SK-MEL-5 (cell line): ENCODE data around the gene ACSL6. TPM values are rescaled to one million over a fixed set of nuclear protein-coding genes. Genes with fewer than 3 reads are reported as not detected.

ENCODE experiments used
- DNase-seq: peaks from one replicate; pipeline ENCODE4 v3.0.0-alpha.2; 2016; ENCODE audit warnings: low read depth, low spot score
- in situ Hi-C: cut with HindIII; loops from 2 replicates; pipeline ENCODE4 v1.10.0; 2016; ENCODE audit warnings: low sequenced_read_pairs, high pct_unique_total_duplicates, low pct_unique_long_range_greater_than_20kb
- total RNA-seq: library from RNA; depleted of rRNA; stranded (reverse); fragments of >200 nt; shearing (Covaris generic); gene quantifications from 2 replicates; pipeline ENCODE4 v1.2.3, GENCODE V29; 2014

The ACSL6 gene
- total RNA-seq, 1 experiment from 2014 or later = 0.45 TPM

DNA sequence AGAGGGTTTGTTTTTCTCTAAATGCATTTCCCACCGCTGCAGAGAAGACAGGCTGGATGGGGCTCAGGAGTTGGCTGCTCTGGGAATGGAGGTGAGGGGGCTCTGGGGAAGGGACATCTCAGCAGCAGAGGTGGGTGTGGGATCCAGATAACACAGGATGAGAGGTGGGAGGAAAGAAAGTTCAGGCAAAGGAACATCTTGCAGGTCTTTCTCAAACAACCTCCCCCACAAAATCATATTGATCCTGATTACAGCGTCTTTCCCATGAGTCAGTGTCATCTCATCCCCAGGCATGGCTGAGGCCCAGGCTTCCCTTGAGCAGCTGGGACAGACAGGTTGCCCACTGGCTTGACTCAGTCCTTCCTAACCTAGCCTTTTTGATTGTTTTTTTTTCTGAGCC, 11.3 kb upstream of the ACSL6 start:
- in situ Hi-C loops = no loop called here
- no peak for DNase-seq

DNA sequence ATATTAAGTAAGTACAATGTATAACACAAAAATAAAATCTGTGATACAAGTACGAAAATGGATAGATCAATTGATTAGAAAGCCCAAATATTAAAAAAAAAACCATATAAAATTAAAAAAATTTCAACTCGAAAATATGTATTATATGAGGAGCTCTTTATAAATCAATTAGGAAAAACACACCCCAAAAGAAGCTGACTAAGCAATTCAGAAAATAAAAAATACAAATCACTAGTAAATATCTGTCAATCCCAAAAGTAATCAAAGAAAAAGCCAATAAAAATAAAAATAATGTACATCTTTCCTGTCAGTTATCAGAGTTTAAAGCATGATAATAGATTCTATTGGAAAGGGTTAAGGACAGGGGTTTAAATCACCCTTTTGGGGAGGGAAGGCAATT, 10.2 kb upstream of the ACSL6 start:
- DNase-seq = no peak
- in situ Hi-C loops = no loop called here

DNA sequence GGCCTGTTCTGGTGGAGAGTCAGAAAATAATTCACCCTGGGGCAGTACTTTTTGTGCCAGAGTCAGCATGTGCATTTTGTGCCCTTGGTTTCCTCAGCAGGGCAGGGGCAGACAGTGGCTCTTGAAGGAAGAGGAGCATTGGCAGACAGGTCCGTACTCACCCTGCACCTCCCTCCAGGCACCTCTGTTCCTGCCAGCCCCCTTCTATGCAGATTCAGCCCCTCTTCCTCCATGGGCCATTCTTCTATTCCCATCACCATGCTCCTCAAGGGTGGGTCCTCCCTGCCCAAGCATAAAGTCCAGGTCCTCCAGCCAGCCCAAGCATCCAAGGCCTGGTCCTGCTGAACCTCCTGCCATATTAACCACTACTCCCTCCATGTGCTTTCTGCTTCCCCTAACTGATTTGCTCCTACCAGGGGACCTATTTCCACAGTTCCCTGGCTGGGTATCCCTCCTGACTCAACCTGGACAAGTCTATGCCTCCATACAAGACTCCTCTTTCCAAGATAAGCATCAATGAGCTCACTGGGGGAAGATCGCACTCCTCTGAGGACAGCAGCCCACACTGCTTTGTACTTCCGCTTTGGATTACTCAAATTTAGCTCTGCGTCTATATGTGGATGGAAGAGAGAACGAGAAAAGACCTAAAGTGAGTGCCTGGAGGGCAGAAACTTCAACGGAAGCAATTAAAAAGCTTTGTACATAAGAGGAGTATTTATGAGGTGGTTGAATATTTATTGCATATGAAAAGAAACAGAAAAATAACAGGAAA, 9.3 kb upstream of the ACSL6 start:
- in situ Hi-C loops = no loop called here
- no peak for DNase-seq

DNA sequence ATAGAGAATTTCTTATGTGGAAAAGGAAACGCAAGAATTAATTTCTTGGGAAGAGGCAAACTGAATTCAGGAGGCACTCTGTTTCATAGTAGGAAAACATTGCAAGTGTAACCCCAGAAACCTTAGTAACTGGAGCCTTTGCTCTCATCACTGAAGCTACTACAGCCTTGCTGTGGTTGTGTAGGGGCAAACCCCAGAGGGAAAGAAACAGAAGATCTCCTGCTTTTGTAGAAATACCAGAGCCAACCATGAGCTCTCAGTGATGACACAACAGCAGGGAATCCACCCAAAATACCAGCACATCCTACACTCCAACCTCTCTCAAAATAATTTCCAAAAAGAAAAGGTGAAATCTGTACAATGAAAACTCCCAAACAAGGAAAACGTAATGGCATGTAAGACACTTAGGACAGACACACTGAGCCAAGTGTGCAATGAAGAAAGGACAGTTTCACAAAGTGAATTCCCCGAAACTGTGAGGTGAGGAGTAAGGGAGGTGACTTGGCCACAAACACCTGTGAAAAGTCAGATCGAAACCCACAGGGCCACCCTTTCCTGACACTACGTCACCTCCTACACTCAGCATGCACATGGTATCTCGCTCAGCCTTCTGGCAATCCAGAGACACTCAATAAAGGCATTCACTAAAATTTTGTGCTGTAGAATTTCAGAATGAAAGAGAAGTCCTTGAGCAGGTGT, 8.5 kb upstream of the ACSL6 start:
- no peak for DNase-seq
- in situ Hi-C loops = no loop called here

DNA sequence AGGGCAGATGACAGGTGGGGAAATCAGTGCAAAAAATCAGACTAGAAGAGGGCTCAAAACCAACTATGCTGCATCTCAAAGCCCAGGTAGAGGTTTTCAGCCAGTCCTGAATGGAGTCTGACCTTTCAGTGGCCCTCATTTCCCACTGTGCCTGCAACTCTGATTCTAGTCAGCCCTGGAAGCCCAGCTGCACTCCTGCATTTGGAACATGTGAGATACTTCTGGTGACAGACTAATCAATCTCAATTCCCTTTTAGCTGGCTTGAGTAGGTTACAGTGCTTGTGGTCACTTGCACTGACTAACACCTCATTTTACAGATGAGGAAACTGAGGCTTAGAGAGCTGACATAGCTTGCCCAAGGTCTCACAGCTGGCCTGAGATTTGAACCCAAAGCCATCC, 7.9 kb upstream of the ACSL6 start:
- in situ Hi-C loops = no loop called here
- no peak for DNase-seq

DNA sequence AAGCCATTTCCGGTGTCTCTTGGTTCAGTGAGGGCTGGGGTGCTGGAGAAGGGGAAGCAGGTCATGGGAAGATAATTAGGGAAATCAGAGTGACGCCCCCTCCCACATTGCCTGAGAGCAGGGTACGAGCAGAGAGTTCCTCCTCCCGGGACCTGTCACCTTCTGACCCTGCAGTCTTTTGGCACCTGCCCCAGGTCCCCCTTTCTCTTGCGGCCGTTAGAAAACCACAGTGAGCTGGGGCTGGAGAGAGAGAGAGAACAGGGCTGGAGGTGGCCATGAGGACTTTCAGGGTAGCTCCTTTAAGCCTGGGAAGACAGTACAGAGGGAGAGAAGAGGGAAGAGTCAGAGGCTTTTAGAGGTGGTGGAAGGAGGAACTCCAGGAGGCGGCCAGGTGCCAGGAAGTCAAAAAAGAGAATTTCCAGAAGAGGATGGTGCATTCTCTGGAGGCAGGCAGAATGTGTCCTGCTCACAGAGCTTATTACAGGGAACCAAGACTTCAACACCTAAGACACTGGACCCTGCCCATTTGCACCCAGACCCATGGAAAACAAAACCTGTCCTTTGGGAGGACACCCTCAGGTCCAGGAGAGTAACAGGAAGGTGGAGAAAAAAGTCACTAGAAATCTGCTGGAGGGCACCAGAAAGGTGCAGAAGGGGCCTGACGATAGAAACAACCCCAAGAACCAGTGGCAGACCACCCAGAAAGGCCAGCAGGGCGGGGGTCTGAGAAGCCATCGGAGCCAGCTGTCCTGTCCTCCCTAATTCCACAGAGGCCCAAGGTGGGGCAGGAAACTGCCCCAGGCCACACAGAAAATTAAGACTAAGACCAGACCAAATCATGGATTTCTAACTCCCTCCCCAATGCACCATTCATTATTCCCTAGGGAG, 6.5 kb upstream of the ACSL6 start:
- no peak for DNase-seq
- in situ Hi-C loops = no loop called here

DNA sequence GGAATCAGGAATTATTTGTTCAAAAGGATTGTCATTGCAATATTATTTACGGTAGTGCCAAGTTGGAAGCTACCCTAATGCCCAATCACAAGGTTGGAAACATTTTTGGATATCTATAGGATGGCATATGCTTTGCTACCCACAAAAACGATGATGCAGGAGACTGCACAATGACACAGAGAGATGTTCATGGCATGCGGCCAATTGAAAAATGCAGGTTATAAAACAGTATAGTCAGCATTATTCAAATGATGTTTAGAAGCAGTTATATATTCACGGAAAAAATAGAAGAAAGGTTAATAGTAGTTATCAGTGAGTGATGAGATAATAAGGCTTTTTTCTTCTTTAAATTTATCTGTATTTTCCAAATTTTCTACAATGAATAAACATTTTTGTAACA, 5.9 kb upstream of the ACSL6 start:
- in situ Hi-C loops = no loop called here
- DNase-seq = no peak

DNA sequence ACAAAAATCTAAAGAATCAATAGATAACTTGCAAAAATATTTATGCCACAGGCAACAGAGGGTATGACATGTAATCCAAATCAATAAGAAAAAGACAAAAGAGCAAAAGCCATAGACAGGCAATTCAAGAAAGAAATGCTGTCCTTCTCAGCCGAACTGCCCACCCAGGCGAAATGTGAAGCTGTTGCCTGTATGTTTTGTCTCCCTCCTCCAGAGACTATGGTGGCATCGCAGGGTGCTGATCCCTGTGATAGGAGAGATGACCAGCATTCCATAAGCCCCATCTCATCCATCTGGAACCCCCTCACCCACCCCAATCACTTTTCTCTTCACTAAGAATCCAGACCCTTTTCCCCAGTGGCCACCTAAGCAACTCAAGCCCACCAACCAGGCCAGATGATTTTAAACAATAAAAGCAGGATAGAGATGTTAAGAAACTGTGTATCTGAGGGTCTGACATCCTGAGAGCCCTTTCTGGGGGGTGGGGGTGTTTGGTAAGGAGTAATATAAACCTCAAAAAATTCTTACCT, 5.3 kb upstream of the ACSL6 start:
- DNase-seq = no peak
- in situ Hi-C loops = no loop called here

DNA sequence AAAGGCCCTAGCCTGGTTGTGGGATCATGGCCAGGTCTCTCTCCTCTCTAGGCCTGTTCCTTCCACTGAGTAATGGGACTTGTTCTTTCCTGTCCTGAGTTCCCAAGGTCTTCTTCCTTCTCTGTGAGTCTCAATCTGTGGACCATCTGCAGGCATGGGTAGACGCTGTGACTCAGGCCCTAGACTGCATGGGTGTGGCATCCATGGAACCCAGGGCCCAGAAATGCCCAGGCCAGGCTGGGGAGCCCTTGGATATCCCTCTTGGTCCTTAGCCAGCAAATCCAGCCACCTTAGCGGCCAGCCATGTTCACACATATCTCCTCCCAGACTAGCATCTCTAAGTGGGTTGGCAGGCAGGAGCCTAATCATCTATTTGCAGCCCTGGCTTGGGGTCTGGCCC, 2.3 kb upstream of the ACSL6 start:
- in situ Hi-C loops = no loop called here
- no peak for DNase-seq

DNA sequence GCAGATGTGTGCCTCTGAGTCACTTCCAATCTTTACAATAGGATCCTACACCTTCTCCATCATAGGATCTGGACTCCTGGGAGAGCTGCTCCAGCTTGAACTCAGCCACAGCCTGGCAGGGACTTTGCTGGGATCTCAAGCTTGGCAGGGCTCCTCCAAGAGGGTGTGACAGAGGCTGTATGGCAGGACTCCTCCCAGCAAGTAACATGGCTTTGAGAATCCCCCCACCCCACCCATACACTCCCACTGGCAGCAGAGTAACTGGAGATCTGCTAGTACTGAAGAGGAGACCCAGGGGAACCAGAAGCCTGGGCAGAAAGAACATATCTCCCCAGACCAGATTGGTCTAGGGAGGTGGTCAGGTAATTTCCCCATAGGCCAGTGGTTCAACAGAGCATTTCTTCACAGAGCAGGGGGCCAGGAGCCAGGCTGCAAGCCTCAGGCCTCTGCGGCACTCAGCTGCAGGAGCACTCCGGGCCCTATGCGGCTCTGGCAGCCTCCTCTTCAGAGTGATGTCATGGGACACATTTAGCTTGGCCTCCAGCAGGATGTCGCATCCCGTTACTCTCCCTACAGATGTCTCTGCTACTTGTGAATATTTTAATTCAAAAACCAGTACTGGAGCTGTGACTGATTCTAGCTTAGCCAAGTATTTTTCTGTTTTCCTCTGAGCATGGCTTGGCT, 1.7 kb upstream of the ACSL6 start:
- no peak for DNase-seq
- in situ Hi-C loops = no loop called here

DNA sequence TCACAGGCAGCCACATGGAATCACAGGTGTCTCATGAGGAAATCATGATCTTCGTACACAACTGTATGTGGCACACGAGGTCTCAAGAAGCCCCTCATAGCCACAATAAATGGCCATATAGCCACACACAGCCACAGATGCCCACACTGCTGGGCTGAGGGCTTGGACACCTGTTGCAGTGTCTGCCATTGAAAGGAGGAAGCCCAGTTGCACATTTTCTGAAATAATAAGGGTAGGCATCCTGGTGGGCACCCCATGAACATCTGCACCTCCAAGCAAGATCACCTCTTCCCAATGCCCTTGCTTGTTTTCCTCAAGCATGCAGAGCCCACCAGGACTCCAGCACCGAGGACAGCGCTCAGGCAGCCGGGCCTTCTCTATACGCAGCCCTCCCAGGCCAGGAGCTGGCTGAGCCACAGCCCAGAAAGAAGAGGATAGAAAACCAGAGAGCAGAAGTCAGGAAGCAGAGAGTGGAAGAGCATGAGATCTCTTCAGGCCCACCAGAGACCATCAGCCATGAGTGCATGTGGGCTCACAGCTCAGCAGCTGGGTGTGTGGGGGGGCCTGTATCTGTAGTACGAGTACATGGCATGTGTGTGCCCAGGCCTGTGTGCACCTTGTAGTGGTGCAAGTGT, 1.0 kb upstream of the ACSL6 start:
- in situ Hi-C loops = no loop called here
- no peak for DNase-seq

DNA sequence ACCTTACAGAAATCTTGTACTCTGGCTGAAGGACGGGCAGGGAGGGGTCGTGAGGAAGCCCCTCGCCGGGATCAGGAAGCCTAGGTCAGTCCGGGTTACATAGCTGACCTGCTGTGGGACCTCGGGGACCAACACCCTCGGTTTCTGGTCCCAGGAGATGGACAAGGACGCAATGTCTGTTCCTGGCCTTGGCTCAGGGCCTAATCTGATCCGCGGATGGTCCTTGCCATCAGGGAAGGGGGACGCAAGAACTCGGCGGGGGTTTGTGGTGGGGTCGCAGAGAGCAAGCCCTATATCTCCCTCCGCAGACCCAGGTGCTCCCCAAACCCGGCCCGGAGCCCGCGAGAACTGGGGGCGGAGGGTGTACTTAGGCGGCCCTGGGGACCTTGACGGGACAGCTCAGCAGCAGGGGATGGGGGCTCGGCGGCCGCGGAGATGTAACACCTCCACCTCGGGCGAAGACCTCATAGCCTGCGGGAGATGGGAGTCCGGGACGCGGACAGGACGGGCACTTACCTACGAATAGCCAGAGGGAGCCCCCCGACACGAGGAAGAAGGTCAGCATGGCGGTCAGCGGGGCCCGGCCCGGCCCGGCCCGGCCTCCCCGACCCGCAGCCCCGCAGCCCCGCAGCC, 353 bp downstream of the ACSL6 start:
- in situ Hi-C loops = no loop called here
- no peak for DNase-seq

DNA sequence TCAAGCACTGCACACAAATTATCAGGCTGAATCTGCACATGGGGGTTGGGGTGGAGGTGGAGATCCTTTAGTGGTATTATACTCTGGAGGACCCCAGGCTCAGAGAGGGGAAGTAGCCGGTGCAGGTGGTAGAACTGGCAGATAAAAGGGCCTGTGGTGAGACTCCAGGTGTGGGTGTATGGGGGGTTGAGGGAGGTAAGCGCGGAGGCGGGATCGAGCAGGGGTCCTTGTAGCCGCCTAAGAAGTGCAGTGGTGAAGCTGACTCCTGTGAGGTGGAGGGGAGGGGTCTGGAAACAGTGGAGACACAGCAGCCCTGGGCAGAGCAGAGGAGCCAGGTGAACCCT, 841 bp downstream of the ACSL6 start:
- in situ Hi-C loops = no loop called here
- no peak for DNase-seq

DNA sequence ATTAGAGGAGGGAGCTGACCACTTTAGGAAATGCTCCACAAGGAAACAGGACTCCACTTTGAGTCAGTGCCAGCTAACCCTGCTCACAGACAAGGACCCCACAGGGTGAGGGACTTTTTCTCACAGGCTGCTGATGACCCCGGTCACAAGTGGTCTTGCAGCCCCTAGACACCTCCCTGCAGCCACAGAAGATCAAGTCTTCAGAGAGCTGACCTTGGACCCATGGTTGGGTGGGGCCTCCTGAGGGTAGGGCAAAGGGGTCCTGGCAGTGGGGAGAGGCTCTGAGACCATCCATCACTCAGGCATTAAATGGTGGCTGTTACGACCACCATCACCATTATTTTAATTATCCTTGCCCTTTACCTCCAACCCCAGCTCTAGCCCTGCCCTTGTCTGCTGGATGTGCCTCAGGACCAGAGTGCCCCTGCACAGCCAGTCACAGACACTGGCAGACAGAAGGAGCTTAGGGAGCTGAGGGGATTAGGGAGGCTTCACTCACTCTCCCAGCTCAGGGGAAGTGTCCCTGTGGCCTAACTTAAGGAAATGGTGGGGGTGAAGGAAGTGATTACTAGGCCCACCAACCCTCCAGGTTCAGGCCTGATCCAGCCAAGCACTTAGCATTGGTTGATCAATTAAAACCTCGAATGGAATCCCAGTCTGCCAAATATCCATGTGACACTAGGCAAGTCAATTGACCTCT, 1.6 kb downstream of the ACSL6 start:
- no peak for DNase-seq
- in situ Hi-C loops = no loop called here

DNA sequence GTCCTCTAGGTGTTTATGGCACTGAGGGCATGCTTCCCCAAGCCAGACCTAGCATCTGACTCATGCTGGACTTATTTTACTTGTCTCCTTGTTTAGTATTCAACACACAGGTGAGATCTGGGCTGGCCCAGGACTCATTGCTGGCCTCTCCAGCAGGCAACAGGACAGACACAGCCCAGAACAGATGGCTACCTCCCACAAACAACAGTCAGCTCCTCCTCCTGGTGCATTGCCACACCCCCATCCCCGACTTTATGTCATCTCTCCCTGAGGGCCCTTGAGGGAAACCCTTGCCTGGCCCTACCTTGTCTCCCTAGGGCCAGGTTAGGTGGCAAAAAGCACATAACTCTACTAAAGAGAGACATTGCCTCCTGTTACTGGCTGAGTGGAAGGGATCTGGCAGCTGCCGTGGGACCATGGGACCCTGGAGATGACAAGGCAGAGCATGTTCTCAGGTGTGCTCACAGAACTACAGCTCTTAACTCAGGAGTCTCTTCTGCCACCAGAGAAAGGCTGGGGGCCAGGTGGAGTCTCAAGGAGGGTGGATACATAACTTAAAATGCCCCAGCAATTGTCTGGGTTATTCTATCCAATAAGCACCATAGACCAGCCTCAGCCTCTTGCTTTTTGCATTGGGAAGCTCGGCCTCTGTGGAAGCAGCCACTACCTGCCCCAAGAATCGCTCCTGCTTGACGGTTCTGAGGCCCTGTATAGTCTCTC, 2.3 kb downstream of the ACSL6 start:
- in situ Hi-C loops = no loop called here

DNA sequence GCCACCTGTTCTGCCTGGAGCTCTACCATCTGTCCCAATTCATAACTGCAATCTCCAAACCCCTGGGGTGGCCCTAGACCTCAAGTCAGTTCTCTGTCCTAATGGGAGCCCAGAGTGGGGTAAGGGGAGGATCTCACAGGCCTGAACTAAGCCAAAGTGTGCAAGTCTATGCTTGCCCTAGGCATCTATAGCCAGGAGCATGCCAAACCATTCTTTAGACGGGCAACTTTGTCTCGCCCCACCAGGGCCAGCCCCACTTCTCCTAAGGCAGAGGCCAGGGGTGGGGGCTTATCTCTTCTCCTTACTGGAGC, 3.3 kb downstream of the ACSL6 start:
- in situ Hi-C loops = no loop called here
- DNase-seq = no peak

More for the DNA sequence above, 2.3 kb downstream of the ACSL6 start:
- DNase-seq = no peak
